Fibroblast of lung (primary cell): ENCODE data around the gene DIP2C. TPM values are rescaled to one million over a fixed set of nuclear protein-coding genes. Genes with fewer than 3 reads are reported as not detected.
"Not testable (repeated sequence)": the region's sequence is repeated elsewhere in the genome, so short reads cannot be mapped to it uniquely, and the experiment has no call there.

Source experiments
- DNase-seq, 2 donors: peaks; one replicate each; pipeline versions ENCODE4 v3.0.0 to v3.0.0-alpha.2; 2010; ENCODE audit warnings: low read depth in 2 of 2
- H2AFZ ChIP-seq: 2 replicates; pipeline ENCODE4 v1.5.1; 2012; ENCODE audit warnings: low read length, control low read depth, inconsistent platforms
- H3K27ac ChIP-seq: 2 replicates; pipeline ENCODE4 v1.5.1; 2011; ENCODE audit warnings: low read length, control low read depth; ENCODE audit not compliant: insufficient read depth
- H3K27me3 ChIP-seq: 2 replicates; pipeline ENCODE4 v1.5.1; 2011; ENCODE audit warnings: mild to moderate bottlenecking, low read length; ENCODE audit not compliant: control insufficient read depth, insufficient read depth
- H3K36me3 ChIP-seq: 2 replicates; pipeline ENCODE4 v1.5.1; 2011; ENCODE audit warnings: low read length; ENCODE audit not compliant: control insufficient read depth, insufficient read depth
- H3K4me1 ChIP-seq: 2 replicates; pipeline ENCODE4 v1.5.1; 2011; ENCODE audit warnings: low read length; ENCODE audit not compliant: control insufficient read depth, insufficient read depth; ENCODE audit errors: extremely low read depth
- H3K4me2 ChIP-seq: 2 replicates; pipeline ENCODE4 v1.5.1; 2011; ENCODE audit warnings: low read length, control low read depth; ENCODE audit not compliant: insufficient read depth; ENCODE audit errors: extremely low read depth
- H3K4me3 ChIP-seq, 4 experiments: fragments of 200-600 bp in 1 of 4; sonication (generic) in 1 of 4; replicated peaks in 1 of 4; 2 replicates each; pipeline ENCODE4 v1.5.1; 2011 to 2016; ENCODE audit warnings: low read length in 4 of 4, low read depth in 3 of 4, mild to moderate bottlenecking in 3 of 4, control low read depth in 2 of 4, inconsistent platforms in 1 of 4, mixed read lengths in 1 of 4; ENCODE audit not compliant: insufficient read depth in 1 of 4; ENCODE audit errors: control extremely low read depth in 1 of 4
- H3K79me2 ChIP-seq: 2 replicates; pipeline ENCODE4 v1.5.1; 2012; ENCODE audit warnings: mild to moderate bottlenecking, low read length, inconsistent platforms; ENCODE audit not compliant: control insufficient read depth, insufficient read depth
- H3K9ac ChIP-seq: 2 replicates; pipeline ENCODE4 v1.5.1; 2011; ENCODE audit warnings: mild to moderate bottlenecking, low read length, control low read depth; ENCODE audit not compliant: insufficient read depth
- H3K9me3 ChIP-seq: 2 replicates; pipeline ENCODE4 v1.5.1; 2012; ENCODE audit warnings: low read depth, low read length; ENCODE audit not compliant: control insufficient read depth, insufficient read depth
- H4K20me1 ChIP-seq: 2 replicates; pipeline ENCODE4 v1.5.1; 2011; ENCODE audit warnings: low read length; ENCODE audit not compliant: control insufficient read depth, insufficient read depth; ENCODE audit errors: extremely low read depth
- CTCF ChIP-seq, 2 donors: IDR thresholded peaks in 1 of 2; conservative IDR thresholded peaks in 1 of 2; 1 replicate in 1 of 2; 2 replicates in 1 of 2; pipeline ENCODE4 v1.5.1; 2011 to 2012; ENCODE audit warnings: low read length in 2 of 2, control low read depth in 1 of 2, inconsistent platforms in 1 of 2, low read depth in 1 of 2, mild to moderate bottlenecking in 1 of 2
- EZH2 ChIP-seq: IDR thresholded peaks from 2 replicates; pipeline ENCODE4 v1.5.1; 2012; ENCODE audit warnings: low read length, control low read depth, mild to moderate bottlenecking; ENCODE audit errors: missing control alignments
- polyA plus RNA-seq, 2 donors: library from polyadenylated mRNA; depleted of rRNA in 1 of 2; stranded (reverse) in 1 of 2; unstranded in 1 of 2; fragments of >200 nt; gene quantifications; 2 replicates each; pipeline ENCODE4 v1.2.1, GENCODE V29; 2011 to 2012; ENCODE audit warnings: missing spikeins in 1 of 2
- total RNA-seq: library from RNA; depleted of rRNA; stranded (reverse); fragments of >200 nt; gene quantifications from 2 replicates; pipeline ENCODE4 v1.2.1, GENCODE V29; 2014

The DIP2C gene
- total and polyA plus RNA-seq, 2 donors (not counting 1 experiment from before 2014, with no cell fraction given): 10.7 to 18.3 TPM

- no peak overlapping the region for H3K9ac ChIP-seq
- DNase-seq: peak in 1 of 2 donors; percentile 4
- no peak overlapping the region for H3K27ac ChIP-seq
- peak overlapping the region; percentile 23 for H3K4me2 ChIP-seq
- no peak overlapping the region for H3K4me3 ChIP-seq
- no peak overlapping the region for H2AFZ ChIP-seq
- peaks cover 3% of the 10 kb centered on the region for H3K4me1 ChIP-seq
- H3K27me3 ChIP-seq: no peaks in the 10 kb centered on the region
- H4K20me1 ChIP-seq: no peaks in the 10 kb centered on the region
- H3K9me3 ChIP-seq: no peaks in the 10 kb centered on the region
- no peak for TF ChIP-seq CTCF (conservative IDR thresholded peaks at IDR 0.05 in 1 of 2, IDR thresholded peaks at IDR 0.05 in 1 of 2; ENCODE audit: low read depth in 1 of 2, low read length in 2 of 2)
- no peak for TF ChIP-seq EZH2
- H3K36me3 ChIP-seq: peaks cover 9% of the 10 kb centered on the region
- H3K79me2 ChIP-seq: no peaks in the 10 kb centered on the region
These were observed 320.2 kb downstream of the DIP2C start for GRCh38 chr10:369221-369683.

- Histone ChIP-seq H3K4me2 (no peak overlapping the region), H3K9me3 (no peaks in the 10 kb centered on the region), H3K36me3 (peaks cover 9% of the 10 kb centered on the region), H3K4me3 (no peak overlapping the region), H3K27ac (no peak overlapping the region), H3K27me3 (no peaks in the 10 kb centered on the region), H3K4me1 (peaks cover under 1% of the 10 kb centered on the region), H3K79me2 (no peaks in the 10 kb centered on the region), H4K20me1 (no peaks in the 10 kb centered on the region), H2AFZ (no peak overlapping the region), H3K9ac (no peak overlapping the region)
- TF ChIP-seq EZH2: no peak
- no peak for TF ChIP-seq CTCF (conservative IDR thresholded peaks at IDR 0.05 in 1 of 2, IDR thresholded peaks at IDR 0.05 in 1 of 2; ENCODE audit: low read depth in 1 of 2, low read length in 2 of 2)
- DNase-seq: no peak
These were observed 320.8 kb downstream of the DIP2C start for GRCh38 chr10:368579-369220.

- not testable (repeated sequence) for H3K27ac ChIP-seq, H3K9me3 ChIP-seq, H2AFZ ChIP-seq, H3K4me2 ChIP-seq, H3K79me2 ChIP-seq, H3K4me1 ChIP-seq, H3K4me3 ChIP-seq, DNase-seq, H3K9ac ChIP-seq, H4K20me1 ChIP-seq, H3K36me3 ChIP-seq, H3K27me3 ChIP-seq
These were observed 321.4 kb downstream of the DIP2C start for GRCh38 chr10:368107-368506.
